OCI-LY3 (cell line): ENCODE data around the gene MMP27.

ENCODE experiments used
- EZH2phosphoT487 ChIP-seq: fragments of 200-600 bp; shearing (Covaris generic); IDR thresholded peaks from 2 replicates; pipeline ENCODE4 v1.6.1; 2018; ENCODE audit warnings: antibody characterized with exemption, mixed run types, low read depth
- TF ChIP-seq, protein P1 (sequence below): fragments of 200-600, 300-600 bp; sonication (generic); IDR thresholded peaks from 2 replicates; pipeline ENCODE4 v1.5.1; 2014; ENCODE audit warnings: antibody characterized with exemption, low read length, low read depth

GRCh38 chr11:102727890-102728289 is 22.3 kb upstream of the MMP27 start:
- TF ChIP-seq, protein P1, sequence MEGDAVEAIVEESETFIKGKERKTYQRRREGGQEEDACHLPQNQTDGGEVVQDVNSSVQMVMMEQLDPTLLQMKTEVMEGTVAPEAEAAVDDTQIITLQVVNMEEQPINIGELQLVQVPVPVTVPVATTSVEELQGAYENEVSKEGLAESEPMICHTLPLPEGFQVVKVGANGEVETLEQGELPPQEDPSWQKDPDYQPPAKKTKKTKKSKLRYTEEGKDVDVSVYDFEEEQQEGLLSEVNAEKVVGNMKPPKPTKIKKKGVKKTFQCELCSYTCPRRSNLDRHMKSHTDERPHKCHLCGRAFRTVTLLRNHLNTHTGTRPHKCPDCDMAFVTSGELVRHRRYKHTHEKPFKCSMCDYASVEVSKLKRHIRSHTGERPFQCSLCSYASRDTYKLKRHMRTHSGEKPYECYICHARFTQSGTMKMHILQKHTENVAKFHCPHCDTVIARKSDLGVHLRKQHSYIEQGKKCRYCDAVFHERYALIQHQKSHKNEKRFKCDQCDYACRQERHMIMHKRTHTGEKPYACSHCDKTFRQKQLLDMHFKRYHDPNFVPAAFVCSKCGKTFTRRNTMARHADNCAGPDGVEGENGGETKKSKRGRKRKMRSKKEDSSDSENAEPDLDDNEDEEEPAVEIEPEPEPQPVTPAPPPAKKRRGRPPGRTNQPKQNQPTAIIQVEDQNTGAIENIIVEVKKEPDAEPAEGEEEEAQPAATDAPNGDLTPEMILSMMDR, result no peak
- no peak for TF ChIP-seq EZH2phosphoT487
